K562 (cell line): ENCODE measurements around the gene TMEM120A. TPM values are rescaled to one million over a fixed set of nuclear protein-coding genes. Genes with fewer than 3 reads are reported as not detected.
A peak's percentile ranks its signal among the peaks of the same experiment; 100 is the strongest.

Experiments
- CBX5 ChIP-seq: IDR thresholded peaks from 2 replicates; pipeline ENCODE4 v1.6.1; 2014; ENCODE audit warnings: low read depth, borderline replicate concordance
- DMBX1 ChIP-seq: fragments of 250-450 bp; sonication (Bioruptor Pico); IDR thresholded peaks from 2 replicates; pipeline ENCODE4 v1.8.0; 2022; ENCODE audit warnings: inconsistent platforms, mild to moderate bottlenecking, moderate library complexity, borderline replicate concordance
- FOXK1 ChIP-seq: sonication (generic); formaldehyde crosslinking; IDR thresholded peaks from 2 replicates; pipeline ENCODE4 v1.8.0; 2022; ENCODE audit warnings: missing genetic modification reagents, mild to moderate bottlenecking, borderline replicate concordance
- FOXM1 ChIP-seq, 2 experiments: fragments of 450-650 bp in 1 of 2; sonication (generic) in 1 of 2; formaldehyde crosslinking in 1 of 2; IDR thresholded peaks; 2 replicates each; pipeline versions ENCODE4 v1.6.1 to v1.9.0; 2017 to 2022; ENCODE audit warnings: low read depth in 2 of 2, mild to moderate bottlenecking in 2 of 2, missing genetic modification reagents in 1 of 2, moderate library complexity in 1 of 2
- GABPA ChIP-seq: fragments of 200-800 bp; sonication (Bioruptor generic); conservative IDR thresholded peaks from 2 replicates; pipeline ENCODE4 v1.6.1; 2016; ENCODE audit warnings: low read depth, missing genetic modification characterization, missing compliant biosample characterization
- MAFF ChIP-seq: IDR thresholded peaks from 2 replicates; pipeline ENCODE4 v1.6.1; 2012; ENCODE audit warnings: low read length, improper control_type of control experiment
- RFX5 ChIP-seq: IDR thresholded peaks from 2 replicates; pipeline ENCODE4 v1.6.1; 2011; ENCODE audit warnings: low read depth, mild to moderate bottlenecking, improper control_type of control experiment, low read length
- ZNF311 ChIP-seq: fragments of 250-450 bp; sonication (Bioruptor Pico); IDR thresholded peaks from 2 replicates; pipeline ENCODE4 v1.4.0; 2020; ENCODE audit warnings: mild to moderate bottlenecking, moderate library complexity
- ZNF785 ChIP-seq: fragments of 250-450 bp; sonication (Bioruptor Pico); IDR thresholded peaks from 2 replicates; pipeline ENCODE4 v1.4.0; 2020; ENCODE audit warnings: mild to moderate bottlenecking
- polyA plus RNA-seq, 8 experiments: library from polyadenylated mRNA; depleted of rRNA in 4 of 8; stranded (reverse) in 5 of 8; unstranded in 3 of 8; fragments of >200 nt; fragmentation: Nextera tagmentation in 2 of 8; fragmentation: Illumina TruSeq in 1 of 8; extraction: Ambion mirVana in 2 of 8; extraction: Trizol in 1 of 8; gene quantifications; 2 replicates each; pipeline versions ENCODE4 v1.2.1 to v1.2.3, GENCODE V29; 2011 to 2014; ENCODE audit warnings: inconsistent platforms in 1 of 8, missing spikeins in 1 of 8
- total RNA-seq, 7 experiments: library from RNA; depleted of rRNA in 6 of 7; stranded (reverse); fragments of >200 nt in 6 of 7; fragmentation: Illumina TruSeq in 2 of 7; extraction: Trizol in 2 of 7; gene quantifications; 2 replicates each; pipeline versions ENCODE4 v1.2.1 to v1.2.3, GENCODE V29; 2011 to 2021; ENCODE audit warnings: low replicate concordance in 1 of 7
- TF ChIP-seq, protein P1 (sequence below), 2 experiments: fragments of 450-650 bp in 1 of 2; IDR thresholded peaks; 2 replicates each; pipeline ENCODE4 v1.6.1; 2011 to 2017; ENCODE audit warnings: low read depth in 2 of 2, antibody characterized with exemption in 1 of 2, borderline replicate concordance in 1 of 2, low read length in 1 of 2, mild to moderate bottlenecking in 1 of 2, mixed read lengths in 1 of 2; ENCODE audit not compliant: control insufficient read depth in 1 of 2
- TF ChIP-seq, protein P2 (sequence below): fragments of 250-450 bp; sonication (Bioruptor Pico); IDR thresholded peaks from 2 replicates; pipeline ENCODE4 v1.8.0; 2022; ENCODE audit warnings: inconsistent platforms, mild to moderate bottlenecking, moderate library complexity, borderline replicate concordance
- TF ChIP-seq, protein P3 (sequence below): fragments of 200-400 bp; formaldehyde crosslinking; IDR thresholded peaks from 2 replicates; pipeline ENCODE4 v1.6.1; 2017; ENCODE audit warnings: mild to moderate bottlenecking, low read depth, low read length, moderate library complexity
- TF ChIP-seq, protein P4 (sequence below): fragments of 450-650 bp; IDR thresholded peaks from 2 replicates; pipeline ENCODE4 v1.6.1; 2017; ENCODE audit warnings: mild to moderate bottlenecking, moderate library complexity
- TF ChIP-seq, protein P5 (sequence below): IDR thresholded peaks from 2 replicates; pipeline ENCODE4 v1.6.1; 2011; ENCODE audit warnings: borderline replicate concordance, low read depth, mild to moderate bottlenecking, moderate library complexity, low read length; ENCODE audit not compliant: insufficient read depth, poor library complexity, severe bottlenecking

Gene TMEM120A
- total and polyA plus RNA-seq, 9 of the 15 experiments (the other 6 are each of a cell fraction or from before 2014, with no cell fraction given), result 2.3 to 90.2 (median 22.9) TPM

DNA sequence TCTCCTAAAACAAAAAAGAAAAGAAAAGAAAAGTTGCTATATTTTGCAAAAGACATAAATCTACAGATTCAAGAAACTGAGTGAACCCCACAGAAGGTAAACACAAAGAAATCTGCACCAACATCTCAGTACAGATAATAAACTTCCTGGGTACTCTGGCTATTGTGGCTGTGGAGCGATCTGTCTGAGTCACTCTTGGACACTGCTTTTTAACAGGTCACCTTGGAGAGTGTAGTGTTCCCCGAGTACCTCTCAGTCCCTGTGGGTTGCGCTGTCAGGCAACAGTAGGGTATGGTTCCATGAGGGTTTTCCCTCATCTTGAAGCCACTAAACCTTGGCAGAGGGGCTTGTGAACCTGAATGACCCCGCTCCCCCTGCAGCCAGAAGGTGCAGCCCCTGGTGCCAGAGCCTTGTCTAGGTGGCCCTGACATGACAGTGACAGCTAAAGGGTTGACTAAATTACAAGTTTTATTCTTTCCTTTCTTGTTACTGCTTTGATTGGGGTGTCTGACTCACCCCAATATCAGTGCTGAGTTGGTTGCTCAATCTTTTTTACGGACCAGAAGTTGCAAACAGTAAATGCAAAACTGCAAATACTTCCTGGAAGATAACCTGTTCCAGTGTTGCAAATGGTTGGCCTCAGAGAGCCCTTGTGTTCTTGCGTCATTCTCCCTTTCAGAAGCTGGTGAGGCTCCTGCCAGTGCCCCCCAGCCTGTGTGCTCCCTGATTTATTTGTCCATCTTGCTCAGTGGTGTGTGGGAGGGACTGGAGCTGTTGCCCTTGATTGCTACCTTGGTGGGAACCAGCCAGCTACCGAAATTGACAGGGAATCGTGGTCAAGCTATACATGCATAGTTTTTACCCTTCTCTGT lies 48.9 kb downstream of the TMEM120A start (continued):
- TF ChIP-seq, protein P1, sequence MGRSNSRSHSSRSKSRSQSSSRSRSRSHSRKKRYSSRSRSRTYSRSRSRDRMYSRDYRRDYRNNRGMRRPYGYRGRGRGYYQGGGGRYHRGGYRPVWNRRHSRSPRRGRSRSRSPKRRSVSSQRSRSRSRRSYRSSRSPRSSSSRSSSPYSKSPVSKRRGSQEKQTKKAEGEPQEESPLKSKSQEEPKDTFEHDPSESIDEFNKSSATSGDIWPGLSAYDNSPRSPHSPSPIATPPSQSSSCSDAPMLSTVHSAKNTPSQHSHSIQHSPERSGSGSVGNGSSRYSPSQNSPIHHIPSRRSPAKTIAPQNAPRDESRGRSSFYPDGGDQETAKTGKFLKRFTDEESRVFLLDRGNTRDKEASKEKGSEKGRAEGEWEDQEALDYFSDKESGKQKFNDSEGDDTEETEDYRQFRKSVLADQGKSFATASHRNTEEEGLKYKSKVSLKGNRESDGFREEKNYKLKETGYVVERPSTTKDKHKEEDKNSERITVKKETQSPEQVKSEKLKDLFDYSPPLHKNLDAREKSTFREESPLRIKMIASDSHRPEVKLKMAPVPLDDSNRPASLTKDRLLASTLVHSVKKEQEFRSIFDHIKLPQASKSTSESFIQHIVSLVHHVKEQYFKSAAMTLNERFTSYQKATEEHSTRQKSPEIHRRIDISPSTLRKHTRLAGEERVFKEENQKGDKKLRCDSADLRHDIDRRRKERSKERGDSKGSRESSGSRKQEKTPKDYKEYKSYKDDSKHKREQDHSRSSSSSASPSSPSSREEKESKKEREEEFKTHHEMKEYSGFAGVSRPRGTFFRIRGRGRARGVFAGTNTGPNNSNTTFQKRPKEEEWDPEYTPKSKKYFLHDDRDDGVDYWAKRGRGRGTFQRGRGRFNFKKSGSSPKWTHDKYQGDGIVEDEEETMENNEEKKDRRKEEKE (IDR thresholded peaks at IDR 0.05; ENCODE audit: borderline replicate concordance in 1 of 2, control insufficient read depth in 1 of 2, low read depth in 2 of 2, low read length in 1 of 2), result no peak
- TF ChIP-seq DMBX1 (CRISPR knock-in tag) (no peak), ZNF311 (CRISPR knock-in tag) (no peak), FOXK1 (CRISPR knock-in tag) (no peak), GABPA (tag) (peak; percentile 42), FOXM1 (IDR thresholded peaks at IDR 0.05; ENCODE audit: low read depth) (no peak), FOXM1 (CRISPR knock-in tag; IDR thresholded peaks at IDR 0.05; ENCODE audit: low read depth) (no peak), MAFF (no peak), ZNF785 (CRISPR knock-in tag) (no peak), RFX5 (no peak), CBX5 (no peak)
- TF ChIP-seq, protein P2, sequence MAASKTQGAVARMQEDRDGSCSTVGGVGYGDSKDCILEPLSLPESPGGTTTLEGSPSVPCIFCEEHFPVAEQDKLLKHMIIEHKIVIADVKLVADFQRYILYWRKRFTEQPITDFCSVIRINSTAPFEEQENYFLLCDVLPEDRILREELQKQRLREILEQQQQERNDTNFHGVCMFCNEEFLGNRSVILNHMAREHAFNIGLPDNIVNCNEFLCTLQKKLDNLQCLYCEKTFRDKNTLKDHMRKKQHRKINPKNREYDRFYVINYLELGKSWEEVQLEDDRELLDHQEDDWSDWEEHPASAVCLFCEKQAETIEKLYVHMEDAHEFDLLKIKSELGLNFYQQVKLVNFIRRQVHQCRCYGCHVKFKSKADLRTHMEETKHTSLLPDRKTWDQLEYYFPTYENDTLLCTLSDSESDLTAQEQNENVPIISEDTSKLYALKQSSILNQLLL (CRISPR knock-in tag), result no peak
- TF ChIP-seq, protein P3, sequence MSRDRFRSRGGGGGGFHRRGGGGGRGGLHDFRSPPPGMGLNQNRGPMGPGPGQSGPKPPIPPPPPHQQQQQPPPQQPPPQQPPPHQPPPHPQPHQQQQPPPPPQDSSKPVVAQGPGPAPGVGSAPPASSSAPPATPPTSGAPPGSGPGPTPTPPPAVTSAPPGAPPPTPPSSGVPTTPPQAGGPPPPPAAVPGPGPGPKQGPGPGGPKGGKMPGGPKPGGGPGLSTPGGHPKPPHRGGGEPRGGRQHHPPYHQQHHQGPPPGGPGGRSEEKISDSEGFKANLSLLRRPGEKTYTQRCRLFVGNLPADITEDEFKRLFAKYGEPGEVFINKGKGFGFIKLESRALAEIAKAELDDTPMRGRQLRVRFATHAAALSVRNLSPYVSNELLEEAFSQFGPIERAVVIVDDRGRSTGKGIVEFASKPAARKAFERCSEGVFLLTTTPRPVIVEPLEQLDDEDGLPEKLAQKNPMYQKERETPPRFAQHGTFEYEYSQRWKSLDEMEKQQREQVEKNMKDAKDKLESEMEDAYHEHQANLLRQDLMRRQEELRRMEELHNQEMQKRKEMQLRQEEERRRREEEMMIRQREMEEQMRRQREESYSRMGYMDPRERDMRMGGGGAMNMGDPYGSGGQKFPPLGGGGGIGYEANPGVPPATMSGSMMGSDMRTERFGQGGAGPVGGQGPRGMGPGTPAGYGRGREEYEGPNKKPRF, result no peak
- TF ChIP-seq, protein P4, sequence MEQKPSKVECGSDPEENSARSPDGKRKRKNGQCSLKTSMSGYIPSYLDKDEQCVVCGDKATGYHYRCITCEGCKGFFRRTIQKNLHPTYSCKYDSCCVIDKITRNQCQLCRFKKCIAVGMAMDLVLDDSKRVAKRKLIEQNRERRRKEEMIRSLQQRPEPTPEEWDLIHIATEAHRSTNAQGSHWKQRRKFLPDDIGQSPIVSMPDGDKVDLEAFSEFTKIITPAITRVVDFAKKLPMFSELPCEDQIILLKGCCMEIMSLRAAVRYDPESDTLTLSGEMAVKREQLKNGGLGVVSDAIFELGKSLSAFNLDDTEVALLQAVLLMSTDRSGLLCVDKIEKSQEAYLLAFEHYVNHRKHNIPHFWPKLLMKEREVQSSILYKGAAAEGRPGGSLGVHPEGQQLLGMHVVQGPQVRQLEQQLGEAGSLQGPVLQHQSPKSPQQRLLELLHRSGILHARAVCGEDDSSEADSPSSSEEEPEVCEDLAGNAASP, result no peak
- TF ChIP-seq, protein P5, sequence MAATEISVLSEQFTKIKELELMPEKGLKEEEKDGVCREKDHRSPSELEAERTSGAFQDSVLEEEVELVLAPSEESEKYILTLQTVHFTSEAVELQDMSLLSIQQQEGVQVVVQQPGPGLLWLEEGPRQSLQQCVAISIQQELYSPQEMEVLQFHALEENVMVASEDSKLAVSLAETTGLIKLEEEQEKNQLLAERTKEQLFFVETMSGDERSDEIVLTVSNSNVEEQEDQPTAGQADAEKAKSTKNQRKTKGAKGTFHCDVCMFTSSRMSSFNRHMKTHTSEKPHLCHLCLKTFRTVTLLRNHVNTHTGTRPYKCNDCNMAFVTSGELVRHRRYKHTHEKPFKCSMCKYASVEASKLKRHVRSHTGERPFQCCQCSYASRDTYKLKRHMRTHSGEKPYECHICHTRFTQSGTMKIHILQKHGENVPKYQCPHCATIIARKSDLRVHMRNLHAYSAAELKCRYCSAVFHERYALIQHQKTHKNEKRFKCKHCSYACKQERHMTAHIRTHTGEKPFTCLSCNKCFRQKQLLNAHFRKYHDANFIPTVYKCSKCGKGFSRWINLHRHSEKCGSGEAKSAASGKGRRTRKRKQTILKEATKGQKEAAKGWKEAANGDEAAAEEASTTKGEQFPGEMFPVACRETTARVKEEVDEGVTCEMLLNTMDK, result peak; percentile 11
